Midbrain (tissue), 1 donor: ENCODE measurements around the gene UQCC3.
"Not testable (repeated sequence)": the region's sequence is repeated elsewhere in the genome, so short reads cannot be mapped to it uniquely, and the experiment has no call there.

Experiments
- DNase-seq: peaks from one replicate; lab custom pipeline; 2025; lab: John Stamatoyannopoulos, UW

The UQCC3 gene

GRCh38 chr11:62671608-62672389 is at the start of gene UQCC3, which contains the start of gene LBHD1:
Gene UQCC3, plus strand, starts transcription at chr11:62671673. Its CDS starts 73 bp downstream, at chr11:62671746.
Gene LBHD1, minus strand, starts transcription at chr11:62672267. Its CDS starts 2,236 bp downstream, at chr11:62670031.
- DNase-seq: peak; percentile 84

GRCh38 chr11:62622476-62623089 is 48.9 kb upstream of the UQCC3 start:
- no peak for DNase-seq

GRCh38 chr11:62627713-62628112 is 43.8 kb upstream of the UQCC3 start:
- DNase-seq: no peak

- no peak for DNase-seq
Measured at GRCh38 chr11:62632492-62632891, 39.0 kb upstream of the UQCC3 start.

GRCh38 chr11:62644220-62644619 is 27.3 kb upstream of the UQCC3 start:
- no peak for DNase-seq

GRCh38 chr11:62645671-62645945 is 25.9 kb upstream of the UQCC3 start:
- DNase-seq: no peak

GRCh38 chr11:62645946-62646824 is 25.3 kb upstream of the UQCC3 start, which contains the start of gene GANAB:
Gene GANAB, minus strand, starts transcription at chr11:62646613. Its CDS starts 14 bp downstream, at chr11:62646599.
- peak; percentile 98 for DNase-seq

GRCh38 chr11:62646825-62647608 is 24.5 kb upstream of the UQCC3 start:
- no peak for DNase-seq

- DNase-seq: no peak
Measured at GRCh38 chr11:62647609-62648005, 23.9 kb upstream of the UQCC3 start.

GRCh38 chr11:62648185-62648966 is 23.1 kb upstream of the UQCC3 start:
- no peak for DNase-seq

GRCh38 chr11:62648967-62649364 is 22.5 kb upstream of the UQCC3 start:
- DNase-seq: no peak

GRCh38 chr11:62649486-62649885 is 22.0 kb upstream of the UQCC3 start:
- no peak for DNase-seq

GRCh38 chr11:62650283-62650682 is 21.2 kb upstream of the UQCC3 start:
- not testable (repeated sequence) for DNase-seq

GRCh38 chr11:62652161-62653006 is 19.1 kb upstream of the UQCC3 start:
- DNase-seq: no peak

- DNase-seq: no peak
Measured at GRCh38 chr11:62654297-62654696, 17.2 kb upstream of the UQCC3 start.

GRCh38 chr11:62656796-62657429 is 14.6 kb upstream of the UQCC3 start:
- DNase-seq: no peak

- DNase-seq: no peak
Measured at GRCh38 chr11:62664405-62665074, 6.9 kb upstream of the UQCC3 start.

- peak; percentile 96 for DNase-seq
Measured at GRCh38 chr11:62665075-62665598, 6.3 kb upstream of the UQCC3 start, which contains the start of the genes C11orf98 and CSKMT. Gene C11orf98, minus strand, starts transcription at chr11:62665210. Its CDS starts 41 bp downstream, at chr11:62665169. Gene CSKMT, plus strand, starts transcription at chr11:62665312. Its CDS starts 568 bp downstream, at chr11:62665880.
